ENCODE results near the gene TM9SF1.

DNA sequence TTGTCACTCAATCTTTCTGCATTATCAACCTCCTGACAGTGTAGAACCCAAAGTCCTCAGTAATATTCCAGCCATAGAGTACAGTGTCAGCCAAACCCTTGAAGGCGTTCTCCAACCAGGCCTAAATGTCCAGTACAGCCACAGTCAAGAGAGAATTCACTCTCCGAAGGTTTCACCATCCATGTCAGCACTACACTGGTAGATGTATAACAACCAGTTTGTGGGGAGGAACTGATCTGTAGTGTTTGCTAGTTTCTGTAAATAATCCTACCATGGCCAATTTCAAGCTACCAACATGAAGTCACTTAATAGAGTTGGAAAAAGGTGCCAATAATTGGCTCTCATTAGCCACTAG lies 21.1 kb upstream of the TM9SF1 start:
- TF ChIP-seq, protein P1, sequence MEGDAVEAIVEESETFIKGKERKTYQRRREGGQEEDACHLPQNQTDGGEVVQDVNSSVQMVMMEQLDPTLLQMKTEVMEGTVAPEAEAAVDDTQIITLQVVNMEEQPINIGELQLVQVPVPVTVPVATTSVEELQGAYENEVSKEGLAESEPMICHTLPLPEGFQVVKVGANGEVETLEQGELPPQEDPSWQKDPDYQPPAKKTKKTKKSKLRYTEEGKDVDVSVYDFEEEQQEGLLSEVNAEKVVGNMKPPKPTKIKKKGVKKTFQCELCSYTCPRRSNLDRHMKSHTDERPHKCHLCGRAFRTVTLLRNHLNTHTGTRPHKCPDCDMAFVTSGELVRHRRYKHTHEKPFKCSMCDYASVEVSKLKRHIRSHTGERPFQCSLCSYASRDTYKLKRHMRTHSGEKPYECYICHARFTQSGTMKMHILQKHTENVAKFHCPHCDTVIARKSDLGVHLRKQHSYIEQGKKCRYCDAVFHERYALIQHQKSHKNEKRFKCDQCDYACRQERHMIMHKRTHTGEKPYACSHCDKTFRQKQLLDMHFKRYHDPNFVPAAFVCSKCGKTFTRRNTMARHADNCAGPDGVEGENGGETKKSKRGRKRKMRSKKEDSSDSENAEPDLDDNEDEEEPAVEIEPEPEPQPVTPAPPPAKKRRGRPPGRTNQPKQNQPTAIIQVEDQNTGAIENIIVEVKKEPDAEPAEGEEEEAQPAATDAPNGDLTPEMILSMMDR (IDR thresholded peaks at IDR 0.05), result no peak
- no peak for TF ChIP-seq ZFX (IDR thresholded peaks at IDR 0.05; ENCODE audit: borderline replicate concordance)

Data from 22Rv1 (cell line).